ENCODE data around the gene POU6F2.

DNA sequence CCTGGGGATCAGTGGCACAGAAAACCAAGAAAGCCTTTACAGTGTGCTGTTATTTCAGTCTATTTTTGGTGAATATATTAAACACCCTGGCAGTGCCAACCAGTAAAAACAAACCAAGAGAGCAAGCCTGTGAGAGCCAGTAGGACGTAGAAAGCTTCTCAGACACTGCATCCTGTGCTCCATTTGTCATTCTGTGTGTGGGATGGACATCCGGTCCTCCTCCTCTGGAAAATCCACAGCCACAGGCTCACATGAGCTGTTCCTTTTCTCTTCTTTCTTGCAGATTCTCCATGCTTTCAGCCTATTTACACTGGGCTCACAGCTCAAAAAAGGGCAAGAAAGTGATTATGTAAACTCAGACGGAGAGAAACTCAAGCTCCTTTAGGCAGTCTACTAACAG is 468.8 kb downstream of the POU6F2 start:
- no peak for TF ChIP-seq POLR2A (IDR thresholded peaks at IDR 0.05)
- no peak for TF ChIP-seq CTCF (IDR thresholded peaks at IDR 0.05)

All from upper lobe of left lung (tissue), 4 donors.